Measurements from ENCODE around the gene RNF150. TPM values are rescaled to one million over a fixed set of nuclear protein-coding genes. Genes with fewer than 3 reads are reported as not detected.

Gene RNF150
- total and polyA plus RNA-seq, 7 donors = 0.46 to 69.0 (median 53.2) TPM

- no peaks in the 10 kb centered on the region for H3K27me3 ChIP-seq
- H3K4me3 ChIP-seq = no peak overlapping the region
- intact Hi-C loops (cut with DNase I) = loop anchor here (10.0 kb wide), 1 partner anchor 158 kb away; no protein-coding TSS in a partner anchor
- peaks cover 0 to 25% (median 2%) of the 10 kb centered on the region in 4 donors for H3K36me3 ChIP-seq
- WGBS, 2 donors = 84 to 88% methylated on average over 5 of the region's 5 CpGs
- no peak for DNase-seq
- peak overlapping the region; percentile 26 to 52 (median 36) for H3K27ac ChIP-seq
- H3K9me3 ChIP-seq = no peaks in the 10 kb centered on the region
- peaks cover 0 to 23% (median 18%) of the 10 kb centered on the region in 4 donors for H3K4me1 ChIP-seq
- TF ChIP-seq CTCF (IDR thresholded peaks at IDR 0.05) (no peak), EP300 (IDR thresholded peaks at IDR 0.05) (no peak), POLR2AphosphoS5 (IDR thresholded peaks at IDR 0.05) (no peak), POLR2A (IDR thresholded peaks at IDR 0.05) (no peak)
Observed at GRCh38 chr4:140866492-140867005, 266.7 kb downstream of the RNF150 start.

GRCh38 chr4:140865253-140866217, 267.7 kb downstream of the RNF150 start:
- DNase-seq = no peak
- Histone ChIP-seq H3K27ac (peak overlapping the region; percentile 26 to 52 (median 36)), H3K36me3 (peaks cover 0 to 25% (median 2%) of the 10 kb centered on the region in 4 donors), H3K4me1 (peaks cover 0 to 18% (median 15%) of the 10 kb centered on the region in 4 donors), H3K9me3 (no peaks in the 10 kb centered on the region), H3K4me3 (no peak overlapping the region), H3K27me3 (no peaks in the 10 kb centered on the region)
- 78 to 80% methylated on average over 7 of the region's 7 CpGs for WGBS, 2 donors
- TF ChIP-seq EP300 (IDR thresholded peaks at IDR 0.05) (no peak), CTCF (IDR thresholded peaks at IDR 0.05) (no peak), POLR2A (IDR thresholded peaks at IDR 0.05) (no peak), POLR2AphosphoS5 (IDR thresholded peaks at IDR 0.05) (no peak)
- intact Hi-C loops (cut with DNase I) = loop anchor here (10.0 kb wide), 1 partner anchor 159 kb away; no protein-coding TSS in a partner anchor

GRCh38 chr4:140863197-140863596, 270.1 kb downstream of the RNF150 start:
- intact Hi-C loops (cut with DNase I) = loop anchor here (5.0 to 10.0 kb wide), 3 partner anchors 69 to 359 kb away; partner anchors contain the start of gene ZNF330
- 80 to 84% methylated on average over 2 of the region's 2 CpGs for WGBS, 2 donors
- no peaks in the 10 kb centered on the region for H3K9me3 ChIP-seq

GRCh38 chr4:140862177-140862442, 271.2 kb downstream of the RNF150 start:
- intact Hi-C loops (cut with DNase I) = loop anchor here (5.0 to 10.0 kb wide), 3 partner anchors 70 to 360 kb away; partner anchors contain the start of gene ZNF330
- Histone ChIP-seq H3K4me3 (no peak overlapping the region), H3K36me3 (peaks cover 0 to 13% (median under 1%) of the 10 kb centered on the region in 4 donors), H3K27me3 (no peaks in the 10 kb centered on the region), H3K9me3 (no peaks in the 10 kb centered on the region), H3K27ac (peak overlapping the region in 2 of 4 donors; percentile 51 to 62), H3K4me1 (peaks cover 0 to 26% (median 21%) of the 10 kb centered on the region in 4 donors)
- DNase-seq = no peak
- 44 to 66% methylated on average over 4 of the region's 4 CpGs for WGBS, 2 donors
- TF ChIP-seq POLR2AphosphoS5 (IDR thresholded peaks at IDR 0.05) (no peak), CTCF (IDR thresholded peaks at IDR 0.05) (no peak), POLR2A (IDR thresholded peaks at IDR 0.05) (no peak), EP300 (IDR thresholded peaks at IDR 0.05) (no peak)

More at GRCh38 chr4:140863197-140863596, 270.1 kb downstream of the RNF150 start:
- DNase-seq = no peak
- peaks cover 0 to 27% (median 21%) of the 10 kb centered on the region in 4 donors for H3K4me1 ChIP-seq
- no peaks in the 10 kb centered on the region for H3K27me3 ChIP-seq
- TF ChIP-seq EP300 (IDR thresholded peaks at IDR 0.05) (no peak), POLR2AphosphoS5 (IDR thresholded peaks at IDR 0.05) (no peak), CTCF (IDR thresholded peaks at IDR 0.05) (no peak), POLR2A (IDR thresholded peaks at IDR 0.05) (no peak)
- H3K36me3 ChIP-seq = peaks cover 0 to 23% (median 2%) of the 10 kb centered on the region in 4 donors
- no peak overlapping the region for H3K4me3 ChIP-seq
- peak overlapping the region in 2 of 4 donors; percentile 26 to 62 for H3K27ac ChIP-seq

Measured in sigmoid colon (tissue), 7 donors.